Osteocyte (in vitro differentiated cells): Measurements from ENCODE around the gene STRADB. TPM values are rescaled to one million over a fixed set of nuclear protein-coding genes. Genes with fewer than 3 reads are reported as not detected.

ENCODE experiments used
- DNase-seq: peaks from one replicate; pipeline ENCODE4 v3.0.0; 2021; ENCODE audit warnings: mixed read lengths; ENCODE audit not compliant: unreplicated experiment; ENCODE audit errors: extremely low spot score
- H3K27ac Mint-ChIP-seq: one replicate; pipeline ENCODE4 v1.8.0; 2021; ENCODE audit warnings: mild to moderate bottlenecking, mixed read lengths; ENCODE audit not compliant: unreplicated experiment
- H3K27me3 Mint-ChIP-seq: one replicate; pipeline ENCODE4 v1.8.0; 2021; ENCODE audit warnings: mixed read lengths; ENCODE audit not compliant: unreplicated experiment
- H3K36me3 Mint-ChIP-seq: one replicate; pipeline ENCODE4 v1.8.0; 2021; ENCODE audit warnings: mixed read lengths; ENCODE audit not compliant: unreplicated experiment
- H3K4me1 Mint-ChIP-seq: one replicate; pipeline ENCODE4 v1.8.0; 2021; ENCODE audit warnings: mixed read lengths; ENCODE audit not compliant: unreplicated experiment
- H3K4me3 Mint-ChIP-seq: one replicate; pipeline ENCODE4 v1.8.0; 2021; ENCODE audit warnings: mild to moderate bottlenecking, moderate library complexity, mixed read lengths; ENCODE audit not compliant: unreplicated experiment
- H3K9me3 Mint-ChIP-seq: one replicate; pipeline ENCODE4 v1.8.0; 2021; ENCODE audit warnings: mixed read lengths; ENCODE audit not compliant: unreplicated experiment
- CTCF ChIP-seq: fragments of 200-600 bp; sonication (generic); IDR thresholded peaks from 2 replicates; pipeline ENCODE4 v1.5.0; 2021; ENCODE audit warnings: antibody characterized with exemption, mild to moderate bottlenecking, moderate library complexity
- long read RNA-seq: library from polyadenylated mRNA; unstranded; transcript quantifications from one replicate; pipeline ENCODE4 v2.0.0, GENCODE V29; 2021
- total RNA-seq: library from RNA; stranded (reverse); gene quantifications from 2 replicates; pipeline ENCODE4 v1.2.1, GENCODE V29; 2021

STRADB gene
- 18.5 and 23.7 TPM in 2 replicates for total RNA-seq
- long read RNA-seq, transcript STRADB-201 (12 exons, 2,293 nt): major isoform, 46 of 60 reads
- long read RNA-seq, partial matches to known transcripts: 5 of 60 reads
- long read RNA-seq, other reads (novel, unspliced or antisense): 8 of 60 reads

- Mint-ChIP-seq H3K36me3 (peaks cover 7% of the 10 kb centered on the region), H3K27me3 (no peaks in the 10 kb centered on the region), H3K27ac (peak within 1 kb of the TSS; percentile 96), H3K4me3 (peak within 1 kb of the TSS; percentile 95), H3K9me3 (no peaks in the 10 kb centered on the region), H3K4me1 (peaks cover 23% of the 10 kb centered on the region)
- TF ChIP-seq CTCF: peak; percentile 55
- peak; percentile 98 for DNase-seq
Measured at GRCh38 chr2:201451292-201452057, at the start of gene STRADB, which contains the start of gene TRAK2. STRADB (plus strand) TSS chr2:201451740; CDS start chr2:201454841, 3,101 bp downstream. TRAK2 (minus strand) TSS chr2:201451458; CDS start chr2:201420507, 30,951 bp downstream.

- no peak for TF ChIP-seq CTCF
- Mint-ChIP-seq H3K27ac (no peak overlapping the region), H3K36me3 (peaks cover 22% of the 10 kb centered on the region), H3K4me1 (peaks cover 23% of the 10 kb centered on the region), H3K4me3 (no peak overlapping the region), H3K27me3 (no peaks in the 10 kb centered on the region), H3K9me3 (no peaks in the 10 kb centered on the region)
- no peak for DNase-seq
Measured at GRCh38 chr2:201401815-201402214, 49.7 kb upstream of the STRADB start.

- peaks cover 18% of the 10 kb centered on the region for H3K36me3 Mint-ChIP-seq
- H3K4me3 Mint-ChIP-seq: no peak overlapping the region
- no peak overlapping the region for H3K27ac Mint-ChIP-seq
Measured at GRCh38 chr2:201402651-201403562, 48.6 kb upstream of the STRADB start.

GRCh38 chr2:201403880-201404279 is 47.7 kb upstream of the STRADB start:
- no peak overlapping the region for H3K27ac Mint-ChIP-seq
- DNase-seq: no peak

More at GRCh38 chr2:201402651-201403562, 48.6 kb upstream of the STRADB start:
- no peaks in the 10 kb centered on the region for H3K27me3 Mint-ChIP-seq
- DNase-seq: no peak
- no peak for TF ChIP-seq CTCF
- H3K4me1 Mint-ChIP-seq: peaks cover 27% of the 10 kb centered on the region
- no peaks in the 10 kb centered on the region for H3K9me3 Mint-ChIP-seq

More at GRCh38 chr2:201403880-201404279, 47.7 kb upstream of the STRADB start:
- Mint-ChIP-seq H3K9me3 (no peaks in the 10 kb centered on the region), H3K4me1 (peaks cover 27% of the 10 kb centered on the region), H3K36me3 (peaks cover 13% of the 10 kb centered on the region), H3K4me3 (no peak overlapping the region), H3K27me3 (no peaks in the 10 kb centered on the region)
- TF ChIP-seq CTCF: no peak
